Fibroblast of mammary gland (primary cell): ENCODE data around the gene PPCDC.
A peak's percentile ranks its signal among the peaks of the same experiment; 100 is the strongest.

Experiments
- DNase-seq: peaks from one replicate; pipeline ENCODE4 v3.0.0-alpha.2; 2010; ENCODE audit warnings: low read depth
- H3K4me3 ChIP-seq: 2 replicates; pipeline ENCODE4 v1.5.1; 2011; ENCODE audit warnings: low read depth, mild to moderate bottlenecking, low read length, moderate library complexity; ENCODE audit not compliant: control insufficient read depth
- TF ChIP-seq, protein P1 (sequence below): conservative IDR thresholded peaks from 2 replicates; pipeline ENCODE4 v1.5.1; 2011; ENCODE audit warnings: low read depth, low read length, inconsistent platforms; ENCODE audit not compliant: control insufficient read depth, insufficient read depth

The PPCDC gene

DNA sequence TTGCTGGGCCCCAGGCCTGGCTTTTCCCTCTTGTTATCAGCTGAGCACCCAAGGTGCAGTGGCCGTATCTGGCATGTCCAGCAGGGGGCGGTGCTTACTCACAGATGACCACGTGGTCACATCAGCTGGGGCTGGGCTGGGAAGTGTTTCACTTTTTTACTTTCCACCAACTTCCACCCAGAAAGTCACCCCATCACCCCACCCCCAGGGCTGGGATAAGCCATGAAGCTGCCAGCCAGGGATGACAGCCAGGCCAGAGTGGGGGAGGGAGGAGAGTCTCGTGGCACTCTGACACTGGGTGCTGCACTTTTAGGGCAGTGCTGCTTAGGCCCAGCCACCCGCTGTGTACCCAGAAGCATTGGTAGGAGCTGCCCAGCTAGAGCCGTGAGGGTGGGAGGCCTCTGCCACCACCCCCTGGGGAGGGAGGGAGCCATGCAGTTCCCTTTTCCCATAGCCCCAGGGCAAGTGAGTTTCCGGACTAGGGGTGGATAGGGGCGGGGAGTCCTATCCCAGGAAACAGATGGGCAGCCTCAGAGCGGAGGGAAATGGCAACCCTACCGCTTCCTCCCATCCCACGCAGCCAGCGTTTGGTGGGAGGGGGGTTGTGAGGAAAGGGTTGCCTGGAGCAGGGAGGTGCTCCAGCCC is 6.1 kb downstream of the PPCDC start:
- no peak overlapping the region for H3K4me3 ChIP-seq
- peak; percentile 87 for DNase-seq
- TF ChIP-seq, protein P1, sequence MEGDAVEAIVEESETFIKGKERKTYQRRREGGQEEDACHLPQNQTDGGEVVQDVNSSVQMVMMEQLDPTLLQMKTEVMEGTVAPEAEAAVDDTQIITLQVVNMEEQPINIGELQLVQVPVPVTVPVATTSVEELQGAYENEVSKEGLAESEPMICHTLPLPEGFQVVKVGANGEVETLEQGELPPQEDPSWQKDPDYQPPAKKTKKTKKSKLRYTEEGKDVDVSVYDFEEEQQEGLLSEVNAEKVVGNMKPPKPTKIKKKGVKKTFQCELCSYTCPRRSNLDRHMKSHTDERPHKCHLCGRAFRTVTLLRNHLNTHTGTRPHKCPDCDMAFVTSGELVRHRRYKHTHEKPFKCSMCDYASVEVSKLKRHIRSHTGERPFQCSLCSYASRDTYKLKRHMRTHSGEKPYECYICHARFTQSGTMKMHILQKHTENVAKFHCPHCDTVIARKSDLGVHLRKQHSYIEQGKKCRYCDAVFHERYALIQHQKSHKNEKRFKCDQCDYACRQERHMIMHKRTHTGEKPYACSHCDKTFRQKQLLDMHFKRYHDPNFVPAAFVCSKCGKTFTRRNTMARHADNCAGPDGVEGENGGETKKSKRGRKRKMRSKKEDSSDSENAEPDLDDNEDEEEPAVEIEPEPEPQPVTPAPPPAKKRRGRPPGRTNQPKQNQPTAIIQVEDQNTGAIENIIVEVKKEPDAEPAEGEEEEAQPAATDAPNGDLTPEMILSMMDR: peak; percentile 85

- TF ChIP-seq, protein P1: no peak
- peak; percentile 64 for DNase-seq
- H3K4me3 ChIP-seq: no peak overlapping the region
Measured at GRCh38 chr15:75030023-75030413, 6.6 kb downstream of the PPCDC start.

- no peak overlapping the region for H3K4me3 ChIP-seq
- DNase-seq: no peak
- TF ChIP-seq, protein P1: peak; percentile 0
Measured at GRCh38 chr15:75030424-75030823, 7.0 kb downstream of the PPCDC start.

GRCh38 chr15:75031848-75032247 is 8.5 kb downstream of the PPCDC start:
- TF ChIP-seq, protein P1: no peak
- no peak for DNase-seq
- H3K4me3 ChIP-seq: no peak overlapping the region

- TF ChIP-seq, protein P1: no peak
- no peak overlapping the region for H3K4me3 ChIP-seq
- no peak for DNase-seq
Measured at GRCh38 chr15:75032395-75032794, 9.0 kb downstream of the PPCDC start.

DNA sequence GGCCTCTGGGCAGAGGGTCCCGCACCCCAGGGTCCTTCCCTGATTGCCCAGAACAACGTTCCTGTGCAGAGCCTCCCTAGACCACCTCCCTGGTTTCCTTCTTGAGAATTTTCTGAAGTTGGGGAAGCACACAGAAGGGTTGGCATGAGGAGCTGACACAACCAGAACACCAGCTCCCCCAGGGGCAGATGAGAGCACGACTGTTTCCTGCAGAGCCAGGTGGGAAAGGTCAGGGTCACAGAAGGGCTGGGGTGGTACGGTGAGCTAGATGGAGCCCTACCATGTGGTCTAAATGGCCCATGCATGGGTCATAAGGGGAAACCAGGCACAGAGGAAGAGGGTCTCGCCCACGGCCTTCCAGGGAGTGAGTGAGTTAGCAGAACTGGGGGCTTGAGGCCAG is 10.4 kb downstream of the PPCDC start:
- no peak for DNase-seq
- no peak overlapping the region for H3K4me3 ChIP-seq

More for the DNA sequence above, 10.4 kb downstream of the PPCDC start:
- TF ChIP-seq, protein P1: no peak
